Astrocyte (in vitro differentiated cells and primary cell): ENCODE results near the gene SKIL.

Experiments used
- CTCF ChIP-seq: IDR thresholded peaks from 2 replicates; pipeline ENCODE4 v1.5.1; 2011; ENCODE audit warnings: low read depth, mild to moderate bottlenecking, inconsistent platforms, low read length, moderate library complexity; ENCODE audit not compliant: insufficient read depth
- EZH2 ChIP-seq: IDR thresholded peaks from 2 replicates; pipeline ENCODE4 v1.6.1; 2012; ENCODE audit warnings: mild to moderate bottlenecking, low read length, inconsistent platforms; ENCODE audit not compliant: insufficient read depth

- TF ChIP-seq CTCF = no peak
- no peak for TF ChIP-seq EZH2
Observed at GRCh38 chr3:170330366-170330765, 27.1 kb upstream of the SKIL start.
